Heart right ventricle (tissue), 16 donors: ENCODE data around the gene WDR45B. TPM values are rescaled to one million over a fixed set of nuclear protein-coding genes. Genes with fewer than 3 reads are reported as not detected.
"Not testable (repeated sequence)": the region's sequence is repeated elsewhere in the genome, so short reads cannot be mapped to it uniquely, and the experiment has no call there.

Source experiments
- ATAC-seq, 8 donors: fragments of 200-7000 bp; cut with Tn5 transposase; one replicate each; pipeline ENCODE4 v1.9.1; 2020; ENCODE audit warnings: mild to moderate bottlenecking in 8 of 8, moderate library complexity in 8 of 8, moderate number of reproducible peaks in 1 of 8
- DNase-seq, 2 donors: peaks; one replicate each; pipeline ENCODE4 v3.0.0-alpha.2; 2020
- H3K27ac ChIP-seq, 10 donors: fragments of 200-600 bp; sonication (generic) in 2 of 10; one replicate each; pipeline versions ENCODE4 v1.5.0 to v1.8.0; 2020 to 2022; ENCODE audit warnings: mild to moderate bottlenecking in 3 of 10
- H3K27me3 ChIP-seq, 7 donors: fragments of 200-600 bp; one replicate each; pipeline ENCODE4 v1.8.0; 2021 to 2022; ENCODE audit warnings: mild to moderate bottlenecking in 2 of 7
- H3K36me3 ChIP-seq, 9 donors: fragments of 200-600 bp; sonication (generic) in 1 of 9; one replicate each; pipeline versions ENCODE4 v1.5.0 to v1.8.0; 2020 to 2022; ENCODE audit warnings: mild to moderate bottlenecking in 2 of 9
- H3K4me1 ChIP-seq, 9 donors: fragments of 200-600 bp; sonication (generic) in 1 of 9; one replicate each; pipeline versions ENCODE4 v1.5.0 to v1.8.0; 2020 to 2022; ENCODE audit warnings: mild to moderate bottlenecking in 4 of 9
- H3K4me3 ChIP-seq, 10 donors: fragments of 200-600 bp; sonication (generic) in 2 of 10; one replicate each; pipeline versions ENCODE4 v1.5.0 to v1.8.0; 2020 to 2022; ENCODE audit warnings: mild to moderate bottlenecking in 7 of 10, moderate library complexity in 2 of 10
- H3K9me3 ChIP-seq, 11 donors: fragments of 200-600 bp in 10 of 11; sonication (generic) in 2 of 11; one replicate each; pipeline versions ENCODE4 v1.5.0 to v1.8.0; 2013 to 2022; ENCODE audit warnings: mild to moderate bottlenecking in 2 of 11, control low read depth in 1 of 11, moderate library complexity in 1 of 11
- CTCF ChIP-seq, 9 donors: fragments of 200-600 bp; sonication (generic) in 2 of 9; IDR thresholded peaks; one replicate each; pipeline versions ENCODE4 v1.5.0 to v1.8.0; 2021 to 2022; ENCODE audit warnings: antibody characterized with exemption in 9 of 9, mild to moderate bottlenecking in 5 of 9, moderate library complexity in 1 of 9
- WGBS, 2 donors: extraction: QIAGEN DNeasy Blood & Tissue Kit; methylation state at CpG; one replicate each; pipeline ENCODE4 v1.1.7; 2013; ENCODE audit warnings: inconsistent platforms in 1 of 2; 5-methylcytosine and 5-hydroxymethylcytosine counted together
- intact Hi-C, 10 donors: fragments of 100-400 bp; cut with DNase I; formaldehyde crosslinking; loops; one replicate each; pipeline versions ENCODE4 v1.11.1 to v1.14.2; 2022
- polyA plus RNA-seq, 2 donors: library from polyadenylated mRNA; stranded (reverse); fragments of 200-250 nt; gene quantifications; one replicate each; pipeline ENCODE4 v1.2.3, GENCODE V29; 2013
- total RNA-seq, 10 donors: library from RNA; stranded (reverse); fragmentation: NEBNext Ultra II Directional in 3 of 10; extraction: Animal tissue kit (Norgen Biotek cat#: 25700) in 3 of 10; gene quantifications; one replicate each; pipeline versions ENCODE4 v1.2.1 to v1.2.4, GENCODE V29; 2021 to 2023
- donor health status: Arrhythmogenic right ventricular cardiomyopathy.
- donor health status: ischemic (EF 13 %, LVEDD 7.1; RV severe dilation, severe dysfunction).
- donor health status: healthy with polysubstance abuse.
- donor health status: DM: no; HTN: yes; CAD: no.
- donor health status: DM: no; HTN: no; CAD: no.
- donor health status: ischemic (EF 25% LVEDD 6.9; RV normal size, moderate dysfunction).
- donor health status: ischemic (EF 25% LVEDD 5.7; RV mildly dilated, moderate dysfunction).
- donor health status: healthy.
- donor health status: DM: yes; HTN: yes; CAD: no.
- donor health status: Ischemic cardiomyopathy.
- donor health status: ischemic (EF 35%, LVEDD 5.7; RV mildly dilated, moderate dysfunction).
- donor health status: nonischemic (EF 11% LVEDD 7.7; RV severe dilation, severe dysfunction).
- donor health status: DM: yes; HTN: yes; CAD: no.
- donor health status: PGD.
- donor health status: ischemic (EF 29% LVEDD 5.4; RV normal size, mild dysfunction).
- donor health status: nonischemic (EF 23%, LVEDD 6.1; RV moderate dilation, normal function).

The WDR45B gene
- total and polyA plus RNA-seq, 12 donors = 23.3 to 45.5 (median 39.7) TPM

GRCh38 chr17:82656266-82656665 lies 8.0 kb upstream of the WDR45B start:
- TF ChIP-seq CTCF (IDR thresholded peaks at IDR 0.05) = no peak
- Histone ChIP-seq H3K9me3 (no peaks in the 10 kb centered on the region), H3K4me3 (no peak overlapping the region), H3K36me3 (peaks cover 0 to 63% (median 5%) of the 10 kb centered on the region in 9 donors), H3K27me3 (no peaks in the 10 kb centered on the region), H3K4me1 (peaks cover 0 to 21% (median 11%) of the 10 kb centered on the region in 9 donors), H3K27ac (no peak overlapping the region)
- ATAC-seq = no peak
- intact Hi-C loops = loop anchor here in 3 of 10 donors (10.0 kb wide), 2 partner anchors 49 to 99 kb away; partner anchors contain the start of gene TBCD (in 1 of the 3)
- 90 to 93% methylated on average over 16 of the region's 16 CpGs for WGBS, 2 donors
- DNase-seq = no peak

GRCh38 chr17:82655523-82655922 lies 7.3 kb upstream of the WDR45B start:
- no peaks in the 10 kb centered on the region for H3K27me3 ChIP-seq
- no peak for TF ChIP-seq CTCF (IDR thresholded peaks at IDR 0.05)
- H3K36me3 ChIP-seq = peaks cover 0 to 55% (median 5%) of the 10 kb centered on the region in 9 donors
- WGBS, 2 donors = 79 to 83% methylated on average over 13 of the region's 13 CpGs
- intact Hi-C loops = loop anchor here in 3 of 10 donors (10.0 kb wide), 2 partner anchors 49 to 99 kb away; partner anchors contain the start of gene TBCD (in 1 of the 3)
- no peak for DNase-seq
- H3K9me3 ChIP-seq = no peaks in the 10 kb centered on the region
- H3K4me1 ChIP-seq = peaks cover 0 to 21% (median 11%) of the 10 kb centered on the region in 9 donors
- peak overlapping the region in 9 of 10 donors; percentile 47 to 83 (median 68) for H3K27ac ChIP-seq
- H3K4me3 ChIP-seq = no peak overlapping the region
- ATAC-seq = no peak

- ATAC-seq (peak in 5 of 8 donors; percentile 16 to 72 (median 43)), DNase-seq (no peak)
- Histone ChIP-seq H3K27me3 (no peaks in the 10 kb centered on the region), H3K4me3 (no peak overlapping the region), H3K4me1 (peaks cover 0 to 21% (median 11%) of the 10 kb centered on the region in 9 donors), H3K9me3 (no peaks in the 10 kb centered on the region), H3K36me3 (peaks cover 0 to 53% (median 5%) of the 10 kb centered on the region in 9 donors), H3K27ac (peak overlapping the region in 9 of 10 donors; percentile 47 to 83 (median 68))
- TF ChIP-seq CTCF (IDR thresholded peaks at IDR 0.05) = no peak
- WGBS, 2 donors = 55 to 63% methylated on average over 15 of the region's 15 CpGs
- intact Hi-C loops = loop anchor here in 3 of 10 donors (10.0 kb wide), 2 partner anchors 50 to 100 kb away; partner anchors contain the start of gene TBCD (in 1 of the 3)
Measured at GRCh38 chr17:82655038-82655479, 6.8 kb upstream of the WDR45B start.

GRCh38 chr17:82654611-82655010 lies 6.4 kb upstream of the WDR45B start:
- intact Hi-C loops = loop anchor here in 3 of 10 donors (10.0 kb wide), 2 partner anchors 50 to 100 kb away; partner anchors contain the start of gene TBCD (in 1 of the 3)

More at GRCh38 chr17:82654611-82655010, 6.4 kb upstream of the WDR45B start:
- H3K36me3 ChIP-seq = peaks cover 0 to 49% (median 5%) of the 10 kb centered on the region in 9 donors
- H3K27me3 ChIP-seq, DNase-seq, H3K9me3 ChIP-seq, H3K4me3 ChIP-seq, ATAC-seq: not testable (repeated sequence)
- WGBS, 2 donors = 87 to 90% methylated on average over 6 of the region's 6 CpGs
- H3K27ac ChIP-seq = peak overlapping the region in 8 of 10 donors; percentile 47 to 83 (median 70)
- peaks cover 0 to 21% (median 11%) of the 10 kb centered on the region in 9 donors for H3K4me1 ChIP-seq
